CD4-positive, alpha-beta T cell (primary cell): Measurements from ENCODE around the gene SPOCK1. TPM values are rescaled to one million over a fixed set of nuclear protein-coding genes. Genes with fewer than 3 reads are reported as not detected.

ENCODE experiments used
- ATAC-seq: fragments of 200-7000 bp; cut with Tn5 transposase; one replicate; pipeline ENCODE4 v1.10.0; 2022; ENCODE audit warnings: mild to moderate bottlenecking; ENCODE audit not compliant: poor library complexity
- CTCF ChIA-PET: fragments of 350-600 bp; sonication (Branson Sonifier 250); formaldehyde crosslinking; loops from one replicate; lab custom pipeline; 2021; ENCODE audit warnings: antibody characterized with exemption, inconsistent platforms; lab: Charles Lee
- POLR2A ChIA-PET: fragments of 350-600 bp; sonication (Branson Sonifier 250); formaldehyde crosslinking; loops from one replicate; lab custom pipeline; 2021; ENCODE audit warnings: antibody characterized with exemption, inconsistent platforms; lab: Charles Lee
- DNase-seq, 14 experiments: peaks; one replicate each; pipeline ENCODE4 v3.0.0-alpha.2; 2013 to 2020; ENCODE audit warnings: mixed read lengths in 2 of 14
- H3K27ac ChIP-seq, 2 donors: one replicate each; pipeline versions ENCODE4 v1.5.1 to v1.7.0; 2013; ENCODE audit warnings: low read length in 2 of 2, low read depth in 1 of 2, mild to moderate bottlenecking in 1 of 2
- H3K27me3 ChIP-seq, 2 experiments: 1 replicate in 1 of 2; 2 replicates in 1 of 2; pipeline versions ENCODE4 v1.6.1 to v1.7.0; 2013; ENCODE audit warnings: low read length in 2 of 2, control low read depth in 1 of 2, mild to moderate bottlenecking in 1 of 2, moderate library complexity in 1 of 2; ENCODE audit not compliant: insufficient read depth in 2 of 2, control insufficient read depth in 1 of 2
- H3K36me3 ChIP-seq: one replicate; pipeline ENCODE4 v1.6.1; 2013; ENCODE audit warnings: low read length, control low read depth; ENCODE audit not compliant: insufficient read depth
- H3K4me1 ChIP-seq: one replicate; pipeline ENCODE4 v1.6.1; 2013; ENCODE audit warnings: low read length, control low read depth; ENCODE audit not compliant: insufficient read depth
- H3K4me3 ChIP-seq: one replicate; pipeline ENCODE4 v1.5.1; 2013; ENCODE audit warnings: mild to moderate bottlenecking, low read length, moderate library complexity
- H3K9me3 ChIP-seq, 2 experiments: 1 replicate in 1 of 2; 2 replicates in 1 of 2; pipeline versions ENCODE4 v1.6.1 to v1.7.0; 2013; ENCODE audit warnings: low read length in 2 of 2, mild to moderate bottlenecking in 2 of 2, control low read depth in 1 of 2, moderate library complexity in 1 of 2; ENCODE audit not compliant: control insufficient read depth in 1 of 2, insufficient read depth in 1 of 2
- H3K27ac Mint-ChIP-seq: one replicate; pipeline ENCODE4 v1.8.0; 2020; ENCODE audit warnings: mixed read lengths
- H3K27me3 Mint-ChIP-seq: one replicate; pipeline ENCODE4 v1.8.0; 2021; ENCODE audit warnings: mixed read lengths
- H3K36me3 Mint-ChIP-seq: one replicate; pipeline ENCODE4 v1.8.0; 2021; ENCODE audit warnings: low read depth, mixed read lengths
- H3K4me1 Mint-ChIP-seq: one replicate; pipeline ENCODE4 v1.8.0; 2021; ENCODE audit warnings: low read depth, mixed read lengths
- H3K4me3 Mint-ChIP-seq: one replicate; pipeline ENCODE4 v1.8.0; 2020; ENCODE audit warnings: mild to moderate bottlenecking, mixed read lengths
- H3K9me3 Mint-ChIP-seq: one replicate; pipeline ENCODE4 v1.8.0; 2020; ENCODE audit warnings: mixed read lengths
- CTCF ChIP-seq: fragments of 200-600 bp; IDR thresholded peaks from one replicate; pipeline ENCODE4 v1.8.0; 2022; ENCODE audit warnings: antibody characterized with exemption, mild to moderate bottlenecking
- intact Hi-C, 2 experiments: fragments of 100-400 bp; cut with DNase I in 1 of 2; cut with micrococcal nuclease in 1 of 2; formaldehyde crosslinking; loops; one replicate each; pipeline versions ENCODE4 v1.15.1 to v1.9.0; 2023 to 2025; cut with DNase I, micrococcal nuclease
- total RNA-seq, 174 experiments: library from RNA in 2 of 174; stranded (reverse) in 2 of 174; gene quantifications; one replicate each; pipeline ENCODE4 v1.2.3 and lab custom pipeline; 2021 to 2026

SPOCK1 gene
- total RNA-seq, 2 experiments from 2014 or later, result not detected

GRCh38 chr5:137134920-137135532 is 364.1 kb downstream of the SPOCK1 start:
- Mint-ChIP-seq H3K27ac (no peak overlapping the region), H3K9me3 (peaks cover 2% of the 10 kb centered on the region), H3K4me3 (no peak overlapping the region), H3K4me1 (no peaks in the 10 kb centered on the region), H3K36me3 (no peaks in the 10 kb centered on the region), H3K27me3 (peaks cover 8% of the 10 kb centered on the region)
- no peak for DNase-seq
- TF ChIP-seq CTCF, result no peak
- Histone ChIP-seq H3K27ac (no peak overlapping the region), H3K9me3 (no peaks in the 10 kb centered on the region), H3K36me3 (no peaks in the 10 kb centered on the region), H3K4me1 (no peaks in the 10 kb centered on the region), H3K27me3 (no peaks in the 10 kb centered on the region), H3K4me3 (no peak overlapping the region)
- ChIA-PET CTCF (no interaction called here), POLR2A (no interaction called here)
- intact Hi-C loops, result no loop called here
- ATAC-seq, result no peak

DNA sequence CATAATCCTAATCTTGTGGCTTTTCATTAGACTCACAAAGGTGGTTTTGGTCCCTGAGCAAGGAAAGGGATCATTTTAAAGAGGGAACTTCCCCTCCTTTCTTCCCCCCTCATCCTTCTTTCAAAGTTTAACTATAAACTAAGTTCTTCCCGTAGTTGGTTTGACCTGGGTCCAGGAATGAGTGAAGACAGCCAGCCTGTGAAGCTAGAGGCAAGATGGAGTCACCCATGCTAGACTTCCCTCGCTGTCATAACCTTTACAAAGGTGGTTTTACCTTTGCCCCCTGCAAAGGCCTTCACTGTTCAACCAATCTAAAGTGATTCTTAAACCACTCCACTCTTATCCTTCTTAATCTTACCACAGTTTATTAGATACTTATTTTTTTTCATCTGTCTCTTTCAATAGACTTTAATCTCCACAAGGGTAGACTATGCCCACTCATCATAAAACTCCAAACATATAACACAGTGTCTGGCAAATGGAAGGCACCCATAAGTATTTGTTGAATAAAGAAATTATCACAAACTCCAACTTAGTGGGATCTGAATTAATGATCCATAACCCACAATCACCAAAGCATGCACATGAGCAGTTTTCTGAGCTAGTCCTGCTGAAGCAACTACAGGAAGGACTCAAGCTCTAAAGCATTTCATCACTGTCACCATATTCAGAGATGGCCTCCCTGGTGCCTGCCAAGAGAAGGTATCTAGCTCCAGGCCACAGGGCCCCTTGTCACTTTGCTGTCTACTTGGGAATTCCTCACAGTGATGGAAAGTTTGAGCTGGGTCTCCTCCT is 369.0 kb downstream of the SPOCK1 start:
- no peak for DNase-seq
- intact Hi-C loops, result no loop called here
- peaks cover 0 to 2% of the 10 kb centered on the region in 2 experiments for H3K27me3 ChIP-seq
- ChIA-PET POLR2A (no interaction called here), CTCF (no interaction called here)
- no peaks in the 10 kb centered on the region for H3K36me3 ChIP-seq
- Mint-ChIP-seq H3K4me3 (no peak overlapping the region), H3K4me1 (no peaks in the 10 kb centered on the region), H3K36me3 (no peaks in the 10 kb centered on the region), H3K9me3 (peaks cover 2% of the 10 kb centered on the region), H3K27ac (no peak overlapping the region), H3K27me3 (peaks cover 10% of the 10 kb centered on the region)
- no peaks in the 10 kb centered on the region for H3K4me1 ChIP-seq
- H3K4me3 ChIP-seq, result no peak overlapping the region
- H3K27ac ChIP-seq, result no peak overlapping the region
- no peak for ATAC-seq
- H3K9me3 ChIP-seq, result no peaks in the 10 kb centered on the region
- TF ChIP-seq CTCF, result no peak

DNA sequence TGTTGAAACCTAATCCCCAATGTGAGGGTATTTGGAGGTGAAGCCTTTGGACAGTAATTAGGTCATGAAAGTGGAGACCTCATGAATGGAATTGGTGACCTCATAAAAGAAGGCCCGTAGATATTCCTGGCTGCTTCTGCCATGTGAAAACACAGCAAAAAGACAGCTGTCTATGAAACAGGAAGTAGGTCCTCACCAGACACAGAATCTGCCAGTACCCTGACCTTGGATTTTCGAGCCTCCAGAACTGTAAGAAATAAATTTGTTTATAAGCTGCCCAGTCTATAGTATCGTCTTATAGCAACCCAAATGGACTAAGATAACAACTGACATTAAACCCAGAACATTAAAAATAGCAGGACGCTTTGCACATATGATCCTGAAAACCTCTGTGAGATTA is 371.1 kb downstream of the SPOCK1 start:
- Mint-ChIP-seq H3K27ac (no peak overlapping the region), H3K9me3 (peaks cover 2% of the 10 kb centered on the region), H3K4me3 (no peak overlapping the region), H3K36me3 (no peaks in the 10 kb centered on the region), H3K4me1 (no peaks in the 10 kb centered on the region), H3K27me3 (peaks cover 10% of the 10 kb centered on the region)
- ATAC-seq (no peak), DNase-seq (no peak)
- CTCF ChIA-PET, result no interaction called here
- Histone ChIP-seq H3K36me3 (no peaks in the 10 kb centered on the region), H3K4me3 (no peak overlapping the region), H3K4me1 (no peaks in the 10 kb centered on the region), H3K27ac (no peak overlapping the region), H3K9me3 (no peaks in the 10 kb centered on the region), H3K27me3 (peaks cover 0 to 2% of the 10 kb centered on the region in 2 experiments)
- intact Hi-C loops, result no loop called here
- POLR2A ChIA-PET, result no interaction called here
- TF ChIP-seq CTCF, result no peak
